HG02981 (cell line): ENCODE results near the gene AUTS2.

Experiments
- ATAC-seq: cut with Tn5 transposase; IDR thresholded peaks from one replicate; pipeline ENCODE4 v1.9.1; 2021; ENCODE audit warnings: mild to moderate bottlenecking, moderate library complexity; ENCODE audit not compliant: unreplicated experiment

Gene AUTS2

GRCh38 chr7:69919426-69920111 is 321.3 kb downstream of the AUTS2 start:
- ATAC-seq: no peak

GRCh38 chr7:69920797-69921196 is 322.5 kb downstream of the AUTS2 start:
- no peak for ATAC-seq

GRCh38 chr7:69922026-69922803 is 323.9 kb downstream of the AUTS2 start:
- ATAC-seq: peak; percentile 68

GRCh38 chr7:69927461-69927860 is 329.2 kb downstream of the AUTS2 start:
- ATAC-seq: no peak

- ATAC-seq: no peak
These were observed 330.3 kb downstream of the AUTS2 start for GRCh38 chr7:69928621-69929020.

- ATAC-seq: no peak
These were observed 331.3 kb downstream of the AUTS2 start for GRCh38 chr7:69929622-69930021.

GRCh38 chr7:69932034-69932628 is 333.9 kb downstream of the AUTS2 start:
- ATAC-seq: no peak

- no peak for ATAC-seq
These were observed 336.0 kb downstream of the AUTS2 start for GRCh38 chr7:69934144-69934903.

GRCh38 chr7:69935107-69935506 is 336.8 kb downstream of the AUTS2 start:
- no peak for ATAC-seq

GRCh38 chr7:69937097-69937496 is 338.8 kb downstream of the AUTS2 start:
- ATAC-seq: no peak

GRCh38 chr7:69939317-69939716 is 341.0 kb downstream of the AUTS2 start:
- no peak for ATAC-seq

GRCh38 chr7:69941077-69941651 is 342.9 kb downstream of the AUTS2 start:
- ATAC-seq: no peak

GRCh38 chr7:69942573-69942972 is 344.3 kb downstream of the AUTS2 start:
- ATAC-seq: no peak

- ATAC-seq: no peak
These were observed 348.6 kb downstream of the AUTS2 start for GRCh38 chr7:69946901-69947300.

GRCh38 chr7:69947998-69948397 is 349.7 kb downstream of the AUTS2 start:
- ATAC-seq: no peak

GRCh38 chr7:69949122-69949521 is 350.8 kb downstream of the AUTS2 start:
- ATAC-seq: no peak

- no peak for ATAC-seq
These were observed 353.2 kb downstream of the AUTS2 start for GRCh38 chr7:69951458-69951857.

GRCh38 chr7:69953136-69954067 is 355.1 kb downstream of the AUTS2 start:
- no peak for ATAC-seq

- ATAC-seq: no peak
These were observed 358.3 kb downstream of the AUTS2 start for GRCh38 chr7:69956541-69956940.

- ATAC-seq: no peak
These were observed 359.4 kb downstream of the AUTS2 start for GRCh38 chr7:69957661-69958060.
